Parathyroid adenoma (tissue), 2 donors: ENCODE results near the gene SPOPL.

Experiments used
- H2AFZ ChIP-seq: fragments of 300-600 bp; sonication (generic); one replicate; pipeline ENCODE4 v1.7.0; 2017; ENCODE audit warnings: antibody characterized with exemption, mild to moderate bottlenecking
- H3K27ac ChIP-seq: fragments of 300-600 bp; sonication (generic); one replicate; pipeline ENCODE4 v1.7.0; 2017
- H3K27me3 ChIP-seq: fragments of 300-600 bp; sonication (generic); one replicate; pipeline ENCODE4 v1.7.0; 2017; ENCODE audit warnings: low read length; ENCODE audit not compliant: control insufficient read depth, insufficient read depth
- H3K36me3 ChIP-seq: fragments of 300-600 bp; sonication (generic); one replicate; pipeline ENCODE4 v1.7.0; 2017; ENCODE audit warnings: low read length; ENCODE audit not compliant: control insufficient read depth, insufficient read depth
- H3K4me1 ChIP-seq: fragments of 300-600 bp; sonication (generic); one replicate; pipeline ENCODE4 v1.7.0; 2017; ENCODE audit warnings: control low read depth
- H3K4me2 ChIP-seq: fragments of 300-600 bp; sonication (generic); one replicate; pipeline ENCODE4 v1.7.0; 2017; ENCODE audit warnings: low read length
- H3K4me3 ChIP-seq: fragments of 300-600 bp; sonication (generic); one replicate; pipeline ENCODE4 v1.7.0; 2017; ENCODE audit warnings: low read depth, low read length
- H3K79me2 ChIP-seq: fragments of 300-600 bp; sonication (generic); one replicate; pipeline ENCODE4 v1.7.0; 2017; ENCODE audit warnings: control low read depth
- H3K9ac ChIP-seq: fragments of 300-600 bp; sonication (generic); one replicate; pipeline ENCODE4 v1.7.0; 2017; ENCODE audit warnings: mild to moderate bottlenecking
- H3K9me3 ChIP-seq: fragments of 300-600 bp; sonication (generic); one replicate; pipeline ENCODE4 v1.7.0; 2017; ENCODE audit warnings: low read length; ENCODE audit not compliant: control insufficient read depth
- CTCF ChIP-seq: fragments of 300-600 bp; sonication (generic); IDR thresholded peaks from one replicate; pipeline ENCODE4 v1.7.0; 2017; ENCODE audit warnings: antibody characterized with exemption, mild to moderate bottlenecking
- donor health status: primary hyperparathyroidism.

SPOPL gene

GRCh38 chr2:138485019-138485418, 16.6 kb upstream of the SPOPL start:
- Histone ChIP-seq H3K9me3 (no peaks in the 10 kb centered on the region), H3K79me2 (peaks cover 4% of the 10 kb centered on the region), H3K27ac (no peak overlapping the region), H3K4me1 (no peaks in the 10 kb centered on the region), H3K36me3 (no peaks in the 10 kb centered on the region), H3K9ac (no peak overlapping the region), H2AFZ (no peak overlapping the region), H3K27me3 (no peaks in the 10 kb centered on the region), H3K4me2 (no peak overlapping the region), H3K4me3 (no peak overlapping the region)
- TF ChIP-seq CTCF: no peak

- TF ChIP-seq CTCF: no peak
- Histone ChIP-seq H3K9me3 (no peaks in the 10 kb centered on the region), H3K4me1 (no peaks in the 10 kb centered on the region), H3K4me3 (no peak overlapping the region), H3K9ac (no peak overlapping the region), H3K27me3 (no peaks in the 10 kb centered on the region), H3K79me2 (peaks cover 4% of the 10 kb centered on the region), H3K36me3 (no peaks in the 10 kb centered on the region), H3K4me2 (no peak overlapping the region), H2AFZ (no peak overlapping the region), H3K27ac (no peak overlapping the region)
Observed at GRCh38 chr2:138486363-138487198, 15.0 kb upstream of the SPOPL start.

- no peaks in the 10 kb centered on the region for H3K27me3 ChIP-seq
- H3K4me1 ChIP-seq: no peaks in the 10 kb centered on the region
- H3K9me3 ChIP-seq: no peaks in the 10 kb centered on the region
- no peak overlapping the region for H2AFZ ChIP-seq
- H3K36me3 ChIP-seq: no peaks in the 10 kb centered on the region
- H3K79me2 ChIP-seq: no peaks in the 10 kb centered on the region
- no peak overlapping the region for H3K4me3 ChIP-seq
- H3K4me2 ChIP-seq: no peak overlapping the region
- H3K9ac ChIP-seq: no peak overlapping the region
- no peak for TF ChIP-seq CTCF
- H3K27ac ChIP-seq: no peak overlapping the region
Observed at GRCh38 chr2:138490673-138491494, 10.7 kb upstream of the SPOPL start.

- Histone ChIP-seq H3K4me2 (no peak overlapping the region), H3K27me3 (no peaks in the 10 kb centered on the region), H3K9me3 (no peaks in the 10 kb centered on the region), H2AFZ (no peak overlapping the region), H3K4me1 (no peaks in the 10 kb centered on the region), H3K36me3 (no peaks in the 10 kb centered on the region), H3K4me3 (no peak overlapping the region), H3K9ac (no peak overlapping the region), H3K27ac (no peak overlapping the region), H3K79me2 (no peaks in the 10 kb centered on the region)
- TF ChIP-seq CTCF: no peak
Observed at GRCh38 chr2:138491495-138491862, 10.1 kb upstream of the SPOPL start.
